Stimulated activated CD8-positive, alpha-beta memory T cell treated with anti-CD3 and anti-CD28 coated beads, Interleukin-4, amount 100 ng/mL, for 1 hour (primary cell): ENCODE results near the gene SYT11.
"Not testable (repeated sequence)": the region's sequence is repeated elsewhere in the genome, so short reads cannot be mapped to it uniquely, and the experiment has no call there.

ENCODE experiments used
- DNase-seq, 2 donors: peaks; one replicate each; pipeline ENCODE4 v3.0.0-alpha.2; 2020; ENCODE audit warnings: low read depth in 2 of 2, low spot score in 1 of 2

Gene SYT11

DNA sequence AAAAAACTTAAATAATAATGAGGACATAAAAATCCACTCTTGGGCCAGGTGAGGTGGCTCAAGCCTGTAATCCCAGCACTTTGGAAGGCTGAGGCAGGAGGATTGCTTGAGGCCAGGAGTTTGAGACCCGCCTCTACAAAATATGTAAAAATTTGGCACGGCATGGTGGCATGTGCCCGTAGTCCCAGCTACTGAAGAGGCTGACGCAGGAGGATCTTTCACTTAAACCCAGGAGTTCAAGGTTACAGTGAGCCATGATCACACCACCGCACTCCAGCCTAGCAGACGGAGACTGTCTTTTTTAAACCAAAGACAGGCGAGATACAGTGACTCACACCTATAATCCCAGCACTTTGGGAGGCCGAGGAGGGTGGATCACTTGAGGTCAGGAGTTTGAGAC is 37.1 kb downstream of the SYT11 start:
- DNase-seq = not testable (repeated sequence)

DNA sequence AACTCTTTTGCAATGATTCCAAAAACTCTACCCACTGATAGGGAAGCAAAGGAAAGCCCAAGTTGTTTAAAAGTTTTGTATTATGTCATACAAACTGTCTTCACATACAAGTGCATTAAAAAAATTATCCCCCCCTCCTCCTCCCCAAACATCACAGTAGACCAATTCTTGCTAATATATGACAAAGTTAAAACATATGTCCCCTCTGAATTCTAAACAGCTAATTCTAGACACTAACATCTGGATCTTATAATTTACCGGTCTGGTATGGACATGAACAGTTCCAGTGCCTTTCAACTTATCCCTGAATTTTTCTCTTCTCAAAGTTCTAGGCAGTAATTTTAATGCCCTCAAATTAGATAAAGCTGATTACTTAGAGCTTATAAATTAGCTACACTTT is 38.4 kb downstream of the SYT11 start:
- DNase-seq = no peak

DNA sequence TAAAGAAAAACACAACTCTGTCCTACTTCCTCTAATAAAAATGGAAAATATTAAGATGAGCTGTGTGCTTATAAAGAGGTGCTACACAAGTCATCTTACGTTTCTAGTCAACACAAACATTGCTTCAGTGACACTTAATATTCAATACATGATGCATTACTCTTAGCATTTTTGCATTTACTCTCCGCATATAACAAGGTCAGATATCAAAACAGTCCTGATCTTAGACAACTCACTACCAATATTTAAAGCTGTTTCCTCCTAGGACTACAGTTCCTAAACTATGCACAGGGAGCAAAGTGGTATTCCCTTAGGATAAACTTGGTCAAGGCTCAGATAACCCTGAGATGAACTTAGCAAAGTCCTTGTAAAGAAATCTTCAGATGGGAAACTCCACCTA is 39.5 kb downstream of the SYT11 start:
- DNase-seq = no peak

DNA sequence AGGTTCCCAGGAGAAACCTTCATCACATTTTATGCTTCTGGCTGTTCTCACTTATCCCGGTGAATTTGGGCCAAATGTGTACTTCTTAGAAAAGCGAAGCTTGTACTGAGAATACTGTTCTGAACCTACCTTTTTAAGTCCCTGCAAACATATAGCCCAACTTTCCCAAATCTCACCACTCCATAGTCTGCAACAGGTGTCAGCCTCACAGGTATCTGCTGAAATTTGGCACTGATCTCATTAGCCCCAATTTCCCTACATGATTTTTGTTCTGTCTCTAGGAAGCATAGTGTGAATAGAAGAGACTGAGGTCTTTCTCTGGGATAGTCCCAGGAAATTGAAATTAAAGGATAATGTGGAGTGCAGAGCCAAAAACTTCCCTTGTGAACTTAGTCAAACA is 40.3 kb downstream of the SYT11 start:
- DNase-seq = no peak

DNA sequence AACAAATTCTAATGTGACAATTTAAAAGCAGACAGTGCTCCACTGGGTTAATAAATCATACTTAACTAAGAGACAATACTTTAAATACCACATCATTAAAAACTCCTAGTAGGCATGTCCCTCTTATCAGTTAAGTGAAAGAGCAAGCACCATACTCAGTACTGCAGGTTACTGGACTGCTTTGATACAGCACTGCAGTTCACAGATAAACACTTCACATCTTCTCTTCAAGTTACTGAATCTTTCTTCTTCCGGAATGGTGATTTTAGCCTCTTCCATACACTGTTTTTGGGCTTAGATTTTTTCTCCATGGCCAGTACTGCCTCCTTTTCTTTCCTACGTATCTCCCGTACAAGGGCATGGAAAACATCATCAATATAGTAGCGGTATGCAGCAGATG is 40.8 kb downstream of the SYT11 start:
- DNase-seq = no peak

DNA sequence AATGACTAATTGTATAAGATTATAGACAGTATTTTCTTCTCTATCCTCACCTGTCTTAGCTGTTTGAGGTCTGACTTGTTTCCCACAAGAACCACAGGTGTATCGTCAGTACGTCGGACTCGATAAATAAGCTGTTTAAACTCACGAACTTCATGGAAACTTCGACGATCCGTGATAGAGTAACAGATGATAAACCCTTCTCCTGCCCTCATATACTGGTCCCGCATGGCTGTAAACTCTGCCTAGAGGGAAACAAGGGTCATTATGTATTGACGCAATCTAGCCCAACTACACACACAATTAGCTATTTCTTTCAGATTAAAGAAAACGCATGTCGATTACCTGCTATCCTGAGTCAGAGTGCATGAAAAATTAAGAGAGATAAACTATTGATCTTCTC is 44.9 kb downstream of the SYT11 start:
- no peak for DNase-seq

DNA sequence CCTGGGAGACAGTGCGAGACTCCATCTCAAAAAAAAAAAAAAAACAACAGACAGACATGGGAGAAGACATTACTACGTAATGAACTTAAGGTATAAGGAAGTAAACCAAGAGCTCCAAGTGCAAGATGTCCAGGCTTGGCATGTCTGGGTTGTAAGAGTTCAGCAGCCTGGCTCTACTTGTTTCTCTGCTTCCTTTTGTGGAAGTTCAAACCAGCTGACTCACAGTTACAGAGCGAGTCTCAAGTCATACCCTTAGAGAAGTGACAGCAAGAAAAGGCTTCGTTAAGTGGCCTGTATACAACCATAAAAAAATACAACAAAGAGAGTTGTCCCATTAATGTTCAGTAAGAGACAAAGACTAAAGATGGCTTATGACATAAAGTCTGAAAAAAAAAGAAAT is 50.5 kb downstream of the SYT11 start:
- DNase-seq = no peak

DNA sequence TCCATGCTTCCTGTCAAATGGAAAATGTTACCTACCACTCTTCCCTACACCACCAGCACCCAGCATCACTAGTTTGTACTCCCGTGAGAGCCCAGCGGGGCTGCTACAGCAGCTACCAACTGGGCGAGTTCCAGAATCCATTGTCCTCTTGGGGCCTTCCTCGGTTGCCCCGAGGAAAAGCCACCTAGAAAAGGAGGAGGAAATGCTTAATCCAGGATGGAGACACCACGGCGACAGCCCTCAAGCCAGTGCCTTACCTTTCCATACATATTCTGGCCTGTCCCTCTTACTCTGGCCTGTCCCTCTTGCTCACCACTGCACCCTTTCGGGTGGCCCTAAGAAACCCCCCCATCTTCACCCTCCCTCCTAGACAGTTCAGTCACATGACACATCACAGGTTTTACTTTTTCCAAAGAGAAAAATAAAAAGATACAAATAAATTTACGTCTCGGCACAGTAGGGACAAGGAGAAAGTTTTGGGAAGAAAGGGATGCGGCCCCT is 51.3 kb downstream of the SYT11 start:
- no peak for DNase-seq

DNA sequence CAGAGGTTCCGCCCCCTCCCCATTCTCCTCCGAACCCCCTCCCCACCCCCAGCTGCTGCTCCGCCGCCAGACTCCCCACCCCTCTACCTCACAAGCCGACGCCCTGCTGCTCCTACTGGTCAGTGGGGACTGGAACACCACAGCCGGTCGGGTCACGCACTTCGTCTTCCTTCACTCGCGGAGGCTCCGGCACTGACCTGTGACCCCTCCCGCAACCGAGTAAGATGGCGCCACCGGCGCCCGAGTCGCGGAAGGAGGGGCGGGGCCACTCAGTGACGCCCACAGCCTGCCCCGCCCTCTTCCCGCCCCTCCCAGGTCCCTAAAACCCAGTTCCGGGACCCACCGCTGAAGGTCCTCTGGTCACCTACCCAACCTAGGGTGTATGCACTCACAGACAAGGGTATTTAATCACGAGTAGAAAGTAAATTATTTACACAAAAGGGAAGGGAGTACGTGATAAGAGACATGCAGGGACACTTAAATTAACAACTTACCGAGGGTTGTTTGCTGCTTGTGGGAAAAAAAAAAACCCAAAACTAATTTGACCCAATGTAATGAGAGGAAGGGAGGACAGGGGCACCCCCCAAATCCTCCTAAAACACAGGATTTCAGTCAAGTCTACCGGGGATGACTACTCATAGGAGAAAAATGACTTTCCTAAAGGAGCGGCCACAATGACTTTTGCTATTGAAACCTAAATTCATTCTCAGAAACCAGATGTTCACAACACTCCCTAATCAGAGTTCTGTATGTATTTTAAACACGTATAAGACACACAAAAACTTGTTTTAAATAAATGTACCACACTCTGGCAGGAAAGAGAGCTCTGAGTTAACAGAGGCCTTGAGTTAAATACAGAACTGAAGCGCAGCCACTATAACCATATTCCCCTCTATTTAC is 52.0 kb downstream of the SYT11 start, which contains the start of gene RIT1:
RIT1 (minus strand) TSS at position 194 of the 900 bp plus-strand sequence. CDS start 588 bp downstream, outside the sequence.
- DNase-seq = peak; percentile 68 to 73

DNA sequence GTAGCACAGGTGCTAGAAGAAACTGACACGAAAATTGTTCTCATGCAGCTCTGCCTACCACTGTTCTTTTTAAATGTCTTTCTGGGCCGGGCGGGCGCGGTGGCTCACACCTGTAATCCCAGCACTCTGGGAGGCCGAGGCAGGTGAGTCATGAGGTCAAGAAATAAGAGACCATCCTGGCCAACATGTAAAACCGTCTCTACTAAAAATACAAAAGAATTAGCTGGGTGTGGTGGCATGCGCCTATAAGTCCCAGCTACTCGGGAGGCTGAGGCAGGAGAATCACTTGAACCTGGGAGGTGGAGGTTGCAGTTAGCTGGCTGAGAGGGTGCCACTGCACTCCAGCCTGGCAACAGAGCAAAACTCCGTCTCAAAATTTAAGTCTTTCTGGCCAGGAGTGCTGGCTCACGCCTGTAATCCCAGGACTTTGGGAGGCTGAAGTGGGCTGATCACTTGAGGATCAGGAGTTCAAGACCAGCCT is 52.7 kb downstream of the SYT11 start:
- DNase-seq = no peak

DNA sequence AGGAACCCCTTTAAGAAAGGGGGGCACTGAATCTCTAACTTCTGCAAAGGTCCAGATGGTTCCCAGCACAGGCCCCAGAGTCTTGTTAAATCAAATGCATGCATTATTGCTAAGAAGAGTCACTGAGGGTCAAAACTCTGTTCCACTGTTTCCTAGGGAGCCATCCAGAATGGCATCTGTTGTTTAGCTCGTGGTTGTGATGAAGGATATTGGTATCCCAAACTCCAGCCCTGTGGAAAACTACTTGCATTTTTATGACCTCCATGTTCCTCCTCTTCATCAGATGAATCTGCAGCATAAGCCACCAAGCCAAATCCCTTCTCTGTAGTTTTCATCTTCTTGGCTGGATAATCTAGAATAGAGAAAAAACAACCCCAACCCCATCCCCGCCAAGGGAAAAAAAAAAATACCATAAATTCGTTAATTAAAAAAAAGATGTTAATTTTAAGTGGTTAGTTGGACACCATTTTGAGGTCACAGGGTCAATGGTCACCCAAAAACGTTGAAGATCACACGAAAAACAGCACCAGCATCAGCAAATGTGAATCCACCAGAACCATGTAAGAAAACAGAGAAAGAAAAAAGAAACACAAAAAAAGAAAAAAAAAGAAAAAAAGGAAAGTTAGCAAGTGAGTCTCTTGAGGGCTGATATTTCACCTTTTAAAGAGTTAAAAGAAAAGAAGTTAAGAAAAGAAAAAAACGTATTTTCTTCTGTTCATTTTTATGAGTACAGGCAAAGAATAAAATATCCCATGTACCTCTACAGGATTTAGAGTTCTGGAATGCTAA is 54.8 kb downstream of the SYT11 start:
- no peak for DNase-seq

DNA sequence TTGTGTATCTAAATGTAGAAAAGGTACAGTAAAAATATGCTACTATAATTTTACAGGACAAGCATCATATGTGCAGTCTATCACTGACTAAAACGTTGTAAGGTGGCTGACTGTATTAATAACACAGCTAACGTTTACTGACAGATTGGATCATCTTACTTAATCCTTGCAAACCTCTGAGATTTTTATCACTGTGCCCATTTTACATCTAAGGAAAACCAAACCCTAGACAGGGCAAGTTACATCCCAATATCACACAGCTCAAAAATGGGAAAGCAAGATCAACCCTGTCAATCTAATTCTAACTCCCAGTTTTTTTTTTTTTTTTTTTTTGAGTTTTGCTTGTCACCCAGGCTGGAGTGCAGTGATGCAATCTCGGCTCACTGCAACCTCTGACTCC is 59.3 kb downstream of the SYT11 start:
- no peak for DNase-seq

DNA sequence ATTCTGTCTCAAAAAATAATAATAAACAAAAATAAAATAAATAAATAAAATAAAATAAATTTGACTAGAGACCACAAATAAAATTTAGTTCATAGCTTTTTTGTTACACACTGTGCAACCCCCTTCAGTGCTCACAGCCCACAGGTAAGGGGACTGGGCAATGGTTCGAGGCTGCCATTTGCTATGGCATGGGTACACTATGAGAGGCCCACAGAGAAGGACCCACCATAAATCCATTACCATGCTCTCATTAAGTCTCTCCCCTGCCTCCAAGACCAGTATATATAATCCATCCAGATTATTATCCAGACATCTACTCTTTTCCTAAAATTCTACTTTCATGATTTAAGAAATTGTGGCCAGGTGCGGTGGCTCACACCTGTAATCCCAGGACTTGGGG is 60.4 kb downstream of the SYT11 start:
- DNase-seq = no peak

DNA sequence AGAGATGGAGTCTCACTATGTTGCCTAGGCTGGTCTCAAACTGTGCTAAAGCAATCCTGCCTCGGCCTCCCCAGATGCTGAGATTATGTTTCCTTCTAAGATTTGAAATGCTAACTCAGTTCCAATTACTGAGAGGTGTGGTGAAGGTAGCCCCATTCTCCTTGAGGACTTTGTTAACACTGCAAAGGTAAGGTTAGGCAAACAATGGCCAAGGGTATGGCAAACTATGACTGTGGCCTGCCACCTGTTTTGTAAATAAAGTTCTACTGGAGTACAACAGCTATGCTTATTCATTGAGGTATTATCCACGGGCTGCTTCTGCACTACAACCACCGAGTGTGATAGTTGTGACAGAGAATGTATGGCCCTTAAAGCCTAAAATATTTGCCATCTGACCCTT is 61.4 kb downstream of the SYT11 start:
- DNase-seq = no peak

DNA sequence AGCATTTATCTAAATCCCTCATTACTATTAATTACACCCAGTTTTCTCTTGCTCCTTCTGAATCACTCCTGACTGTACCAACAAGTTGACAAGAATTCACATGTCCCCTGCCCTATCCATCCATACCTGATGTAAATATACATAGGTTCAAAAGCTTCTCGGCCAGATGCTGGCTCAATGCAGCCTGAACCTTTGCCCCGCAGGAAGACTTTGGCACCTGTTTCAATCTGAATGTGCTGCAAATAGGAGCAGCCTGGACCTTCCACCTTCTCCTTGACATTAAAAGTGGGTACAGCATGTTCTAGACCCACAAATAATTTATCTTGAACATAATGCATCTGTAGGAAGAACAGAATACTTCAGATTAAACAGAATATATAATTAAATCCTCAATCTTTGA is 66.1 kb downstream of the SYT11 start:
- no peak for DNase-seq

DNA sequence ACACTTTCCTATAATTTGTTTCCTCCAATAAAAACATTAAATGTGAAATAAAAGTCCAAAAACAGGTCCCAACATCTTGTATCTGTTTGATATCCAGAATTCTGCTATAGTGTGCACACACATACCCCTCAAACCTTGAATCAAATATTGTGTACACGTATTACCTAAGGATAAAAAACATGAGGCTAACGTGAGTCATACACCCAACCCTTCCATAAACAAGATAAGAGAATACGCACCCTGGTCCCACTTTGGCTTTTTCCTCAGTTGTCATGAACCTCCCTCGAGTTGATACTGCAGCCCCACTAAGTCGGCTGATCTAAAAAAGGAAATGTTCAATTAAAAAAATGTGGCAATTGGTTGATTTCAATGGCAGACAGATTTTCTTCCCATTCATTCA is 69.7 kb downstream of the SYT11 start:
- no peak for DNase-seq

DNA sequence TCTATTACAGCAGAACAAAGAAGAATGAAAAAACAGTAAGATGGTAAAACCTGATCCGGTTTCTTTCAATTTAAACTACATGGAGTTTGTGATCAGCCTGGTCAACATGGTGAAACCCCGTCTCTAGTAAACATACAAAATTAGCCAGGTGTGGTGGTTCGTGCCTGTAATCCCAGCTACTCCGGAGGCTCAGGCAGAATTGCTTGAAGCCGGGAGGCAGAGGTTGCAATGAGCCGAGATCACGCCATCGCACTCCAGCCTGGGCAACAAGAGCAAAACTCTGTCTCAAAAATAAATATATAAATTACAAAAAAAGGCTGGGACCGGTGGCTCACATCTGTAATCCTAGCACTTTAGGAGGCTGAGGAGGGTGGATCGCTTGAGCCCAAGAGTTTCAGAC is 71.4 kb downstream of the SYT11 start:
- DNase-seq = not testable (repeated sequence)

DNA sequence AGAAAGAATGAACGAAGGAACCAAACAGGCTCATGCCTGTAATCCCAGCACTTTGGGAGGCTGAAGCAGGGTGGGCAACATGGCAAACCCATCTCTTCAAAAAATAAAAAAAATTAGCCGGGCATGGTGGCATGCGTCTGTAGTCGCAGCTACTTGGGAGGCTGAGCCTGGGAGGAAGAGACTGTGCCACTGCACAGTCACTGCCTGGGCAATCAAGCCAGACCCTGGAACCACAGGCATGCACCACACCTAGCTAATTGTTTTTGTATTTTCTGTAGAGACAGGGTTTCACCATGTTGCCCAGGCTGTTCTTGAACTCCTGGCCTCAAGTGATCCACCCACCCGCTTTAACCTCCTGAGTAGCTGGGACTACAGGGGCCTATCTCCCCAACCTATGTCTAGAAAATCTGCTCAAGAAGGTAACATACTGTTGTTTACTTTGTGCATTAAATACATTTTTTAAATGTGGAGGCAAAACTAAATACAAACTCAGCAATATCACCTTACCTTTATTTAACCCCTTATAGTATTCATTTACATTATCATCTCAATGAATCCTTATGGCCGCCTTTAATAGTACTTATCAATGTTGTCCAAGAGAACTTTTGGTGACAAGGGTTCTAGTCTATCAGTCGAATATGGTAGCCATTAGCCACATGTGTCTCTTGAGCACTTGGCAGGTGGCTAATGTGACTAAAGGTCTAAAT is 72.1 kb downstream of the SYT11 start:
- no peak for DNase-seq

DNA sequence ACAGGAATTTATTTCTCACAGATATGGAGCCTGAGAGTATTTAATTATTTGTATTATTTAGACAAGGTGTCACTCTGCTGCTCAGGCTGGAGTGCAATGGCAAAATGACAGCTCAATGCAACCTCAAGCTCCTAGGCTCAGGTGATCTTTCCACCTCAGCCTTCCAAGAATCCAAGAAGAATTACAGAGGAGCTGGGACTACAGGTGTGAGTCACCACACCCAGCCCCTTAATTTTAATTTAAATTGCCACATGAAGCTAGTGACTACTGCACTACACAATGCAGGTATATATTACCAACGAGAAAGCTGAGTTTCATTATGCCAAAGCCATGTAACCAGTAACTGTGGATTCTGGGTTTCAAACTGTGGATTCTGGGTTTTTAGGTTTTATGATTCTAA is 72.7 kb downstream of the SYT11 start:
- DNase-seq = no peak

DNA sequence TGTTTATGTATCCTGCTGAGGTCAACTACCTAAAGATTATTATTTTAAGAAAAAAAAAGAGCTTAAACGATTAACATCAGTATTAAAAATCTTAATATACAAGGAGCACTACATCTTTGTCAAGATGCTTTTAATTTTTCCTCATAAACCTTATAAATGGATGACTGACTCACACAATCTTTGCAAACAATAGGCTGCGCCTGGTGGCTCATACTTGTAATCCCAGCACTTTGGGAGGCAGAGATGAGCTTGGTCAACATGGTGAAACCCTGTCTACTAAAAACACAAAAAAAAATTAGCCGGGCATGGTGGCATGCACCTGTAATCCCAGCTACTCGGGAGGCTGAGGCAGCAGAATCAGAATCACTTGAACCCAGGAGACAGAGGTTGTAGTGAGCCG is 73.1 kb downstream of the SYT11 start:
- DNase-seq = no peak

DNA sequence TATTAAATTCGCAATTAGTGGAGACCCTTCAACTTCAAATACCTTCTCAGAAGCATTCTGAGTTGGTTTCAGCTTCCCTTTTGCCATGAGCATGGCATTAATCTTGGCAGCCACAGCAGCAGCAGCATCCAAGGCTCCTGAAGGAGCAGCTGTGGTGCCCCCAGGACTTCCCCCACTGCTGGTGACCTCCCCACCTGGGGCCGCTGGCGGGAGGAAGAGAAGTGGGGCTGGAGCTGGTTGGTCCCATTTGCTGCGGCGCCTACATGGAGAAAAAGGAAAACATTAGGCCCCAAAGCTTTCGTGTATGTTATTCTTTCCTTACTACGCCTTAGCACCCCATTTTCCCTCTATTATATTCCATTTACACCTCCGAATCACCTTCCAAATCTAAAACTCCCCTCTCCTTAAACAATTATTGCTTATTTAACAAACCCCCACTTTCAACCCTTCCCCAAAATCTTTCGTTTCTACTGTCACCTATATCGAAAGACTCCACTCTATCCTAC is 74.3 kb downstream of the SYT11 start:
- no peak for DNase-seq
